BLaER1 treated with 17β-estradiol and CSF1 and Interleukin-3, amounts not matched to agents 10 nM and 100 nM (cell line): ENCODE results near the gene ACBD6.
A peak's percentile ranks its signal among the peaks of the same experiment; 100 is the strongest.

Source experiments
- H3K27ac ChIP-seq, 11 experiments: shearing (Covaris generic); formaldehyde crosslinking; 2 replicates each; pipeline ENCODE4 v1.8.1; 2022
- H3K27me3 ChIP-seq, 11 experiments: shearing (Covaris generic); formaldehyde crosslinking; 2 replicates each; pipeline ENCODE4 v1.8.1; 2022
- H3K36me3 ChIP-seq, 11 experiments: shearing (Covaris generic); formaldehyde crosslinking; 2 replicates each; pipeline ENCODE4 v1.8.1; 2022
- H3K4me1 ChIP-seq, 10 experiments: shearing (Covaris generic); formaldehyde crosslinking; 2 replicates each; pipeline ENCODE4 v1.8.1; 2022
- H3K4me2 ChIP-seq, 11 experiments: shearing (Covaris generic); formaldehyde crosslinking; 2 replicates each; pipeline ENCODE4 v1.8.1; 2022
- H3K4me3 ChIP-seq, 10 experiments: shearing (Covaris generic); formaldehyde crosslinking; 2 replicates each; pipeline ENCODE4 v1.8.1; 2022
- H3K9ac ChIP-seq, 11 experiments: shearing (Covaris generic); formaldehyde crosslinking; 2 replicates each; pipeline ENCODE4 v1.8.1; 2022
- H3K9me3 ChIP-seq, 11 experiments: shearing (Covaris generic); formaldehyde crosslinking; replicated peaks in 1 of 11; 2 replicates each; pipeline ENCODE4 v1.8.1; 2022
- H4K20me1 ChIP-seq, 11 experiments: shearing (Covaris generic); formaldehyde crosslinking; 2 replicates each; pipeline ENCODE4 v1.8.1; 2022
- Cebpa-rat ChIP-seq, 11 experiments: shearing (Covaris generic); IDR thresholded peaks; 2 replicates each; pipeline ENCODE4 v1.8.1; 2022

ACBD6 gene

DNA sequence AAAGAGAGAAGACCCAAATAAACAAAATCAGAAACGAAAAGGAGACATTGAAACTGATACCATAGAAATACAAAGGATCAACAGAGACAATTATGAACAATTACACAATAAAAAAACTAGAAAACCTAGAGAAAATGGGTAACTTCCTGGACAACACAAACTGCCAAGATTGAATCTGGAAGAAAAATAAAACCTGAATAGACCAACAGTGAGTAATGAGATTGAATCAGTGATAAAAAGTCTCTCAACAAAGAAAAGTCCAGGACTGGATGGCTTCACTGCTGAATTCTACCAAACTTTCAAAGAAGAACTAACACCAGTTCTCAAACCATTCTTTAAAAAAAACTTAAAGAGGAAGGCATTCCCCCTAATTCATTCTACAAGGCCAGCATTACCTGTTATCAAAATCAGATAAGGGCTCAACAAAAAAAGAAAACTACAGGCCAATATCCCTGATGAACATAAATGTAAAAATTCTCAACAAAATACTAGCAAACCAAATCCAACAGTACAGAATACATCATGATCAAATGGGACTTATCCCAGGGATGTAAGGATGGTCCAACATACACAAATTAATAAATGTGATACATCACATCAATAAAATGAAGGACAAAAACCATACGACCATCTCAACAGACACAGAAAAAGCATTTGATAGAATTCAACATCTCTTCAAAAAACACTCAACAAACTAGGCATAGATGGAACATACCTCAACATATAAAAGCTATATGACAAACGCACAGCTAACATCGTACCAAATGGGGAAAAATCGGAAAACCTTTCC is 119.9 kb downstream of the ACBD6 start:
- Histone ChIP-seq H3K4me2 (no peak overlapping the region), H3K9ac (no peak overlapping the region)

GRCh38 chr1:180381184-180381580 is 121.2 kb downstream of the ACBD6 start:
- H3K9me3 ChIP-seq: peaks cover 70 to 100% (median 97%) of the 10 kb centered on the region in 11 experiments
- no peaks in the 10 kb centered on the region for H3K4me1 ChIP-seq
- H3K27me3 ChIP-seq: no peaks in the 10 kb centered on the region
- no peak overlapping the region for H3K27ac ChIP-seq
- no peak for TF ChIP-seq Cebpa-rat (IDR thresholded peaks at IDR 0.05)
- H3K4me3 ChIP-seq: no peak overlapping the region
- H3K9ac ChIP-seq: no peak overlapping the region
- H3K36me3 ChIP-seq: peaks cover 35 to 75% (median 64%) of the 10 kb centered on the region in 11 experiments
- peaks cover 0 to 2% (median 0%) of the 10 kb centered on the region in 11 experiments; a peak in 1 of 22 replicates for H4K20me1 ChIP-seq
- no peak overlapping the region for H3K4me2 ChIP-seq

More for the DNA sequence above, 119.9 kb downstream of the ACBD6 start:
- H4K20me1 ChIP-seq: peaks cover 0 to 2% (median 0%) of the 10 kb centered on the region in 11 experiments; a peak in 1 of 22 replicates
- H3K4me3 ChIP-seq: no peak overlapping the region
- peaks cover 40 to 75% (median 62%) of the 10 kb centered on the region in 11 experiments for H3K36me3 ChIP-seq
- no peak overlapping the region for H3K27ac ChIP-seq
- no peaks in the 10 kb centered on the region for H3K4me1 ChIP-seq
- no peaks in the 10 kb centered on the region for H3K27me3 ChIP-seq
- peaks cover 77 to 100% (median 97%) of the 10 kb centered on the region in 11 experiments for H3K9me3 ChIP-seq
- TF ChIP-seq Cebpa-rat (IDR thresholded peaks at IDR 0.05): no peak

DNA sequence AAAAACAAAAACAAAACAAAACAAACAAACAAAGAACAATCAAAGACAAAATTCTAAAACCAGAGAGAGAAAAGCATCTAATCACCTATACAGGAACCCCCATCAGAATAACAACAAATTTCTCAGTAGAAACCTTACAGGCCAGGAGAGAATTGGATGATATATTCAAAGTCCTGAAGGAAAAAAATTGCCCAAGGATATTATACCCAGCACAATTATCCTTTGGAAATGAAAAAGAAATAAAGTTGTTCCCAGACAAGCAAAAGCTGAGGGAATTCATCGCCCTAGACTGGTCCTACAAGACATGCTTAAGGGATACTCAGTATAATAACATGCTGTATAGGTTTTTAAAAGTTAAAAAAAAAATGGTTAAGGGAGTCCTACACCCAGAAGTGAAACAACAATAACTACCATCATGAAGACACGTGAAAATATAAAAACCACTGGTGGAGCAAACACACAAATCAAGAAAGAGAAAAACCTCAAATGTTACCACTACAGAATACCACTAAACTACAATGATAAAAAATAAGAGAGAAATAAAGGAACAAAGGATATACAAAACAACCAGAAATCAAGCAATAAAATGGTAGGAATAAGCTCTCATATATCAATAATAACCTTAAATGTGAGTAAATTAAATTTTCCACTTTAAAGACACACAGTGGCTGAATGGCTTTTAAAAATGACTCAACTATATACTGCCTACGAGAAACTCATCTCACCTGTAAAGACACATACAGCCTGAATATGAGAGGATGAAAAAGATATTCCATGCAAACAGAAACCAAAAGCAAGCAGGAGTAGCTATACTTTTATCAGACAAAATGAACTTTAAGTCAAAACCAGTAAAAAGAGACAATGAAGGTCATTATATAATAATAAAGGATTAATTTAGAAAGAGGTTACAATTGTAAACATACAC is 121.9 kb downstream of the ACBD6 start:
- Histone ChIP-seq H3K27ac (no peak overlapping the region), H3K9ac (no peak overlapping the region), H3K36me3 (peaks cover 30 to 72% (median 59%) of the 10 kb centered on the region in 11 experiments), H4K20me1 (peaks cover 0 to 2% (median 0%) of the 10 kb centered on the region in 11 experiments; a peak in 1 of 22 replicates), H3K9me3 (peaks cover 63 to 96% (median 91%) of the 10 kb centered on the region in 11 experiments), H3K4me1 (no peaks in the 10 kb centered on the region), H3K4me3 (peak overlapping the region in 1 of 10 experiments; percentile 27; a peak in 1 of 20 replicates), H3K4me2 (no peak overlapping the region), H3K27me3 (no peaks in the 10 kb centered on the region)
- no peak for TF ChIP-seq Cebpa-rat (IDR thresholded peaks at IDR 0.05)

DNA sequence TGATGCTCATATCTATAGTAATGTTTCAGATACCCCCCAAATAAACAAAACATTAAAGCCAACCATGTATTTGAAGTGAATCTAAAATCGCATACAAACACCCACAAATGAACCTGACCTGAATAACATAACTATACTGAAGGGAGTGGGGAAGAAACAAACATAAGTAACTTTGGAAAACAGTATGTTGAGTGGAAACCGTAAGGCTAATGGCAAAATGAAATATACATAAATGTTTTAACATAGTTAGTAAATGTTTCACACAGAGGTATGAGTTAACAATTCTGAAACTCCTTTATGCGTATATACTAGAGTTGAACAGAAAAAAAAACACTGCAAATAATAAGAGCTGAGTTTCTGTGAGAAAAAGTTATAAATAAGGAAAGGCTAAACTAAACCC is 125.6 kb downstream of the ACBD6 start:
- no peaks in the 10 kb centered on the region for H3K27me3 ChIP-seq
- TF ChIP-seq Cebpa-rat (IDR thresholded peaks at IDR 0.05): no peak
- no peaks in the 10 kb centered on the region for H3K4me1 ChIP-seq
- no peak overlapping the region for H3K4me2 ChIP-seq
- no peak overlapping the region for H3K9ac ChIP-seq
- peaks cover 22 to 57% (median 43%) of the 10 kb centered on the region in 11 experiments for H3K36me3 ChIP-seq
- no peak overlapping the region for H3K27ac ChIP-seq
- peaks cover 40 to 59% (median 56%) of the 10 kb centered on the region in 11 experiments for H3K9me3 ChIP-seq
- no peak overlapping the region for H3K4me3 ChIP-seq
- peaks cover 0 to 3% (median 0%) of the 10 kb centered on the region in 11 experiments; a peak in 1 of 22 replicates for H4K20me1 ChIP-seq

GRCh38 chr1:180376253-180376652 is 126.1 kb downstream of the ACBD6 start:
- H3K4me2 ChIP-seq: no peak overlapping the region
- H3K4me3 ChIP-seq: no peak overlapping the region
- no peak overlapping the region for H3K27ac ChIP-seq
- peaks cover 35 to 54% (median 51%) of the 10 kb centered on the region in 11 experiments for H3K9me3 ChIP-seq
- peaks cover 0 to 3% (median 0%) of the 10 kb centered on the region in 11 experiments; a peak in 1 of 22 replicates for H4K20me1 ChIP-seq
- peaks cover 22 to 55% (median 40%) of the 10 kb centered on the region in 11 experiments for H3K36me3 ChIP-seq
- no peak overlapping the region for H3K9ac ChIP-seq
- no peaks in the 10 kb centered on the region for H3K4me1 ChIP-seq
- no peak for TF ChIP-seq Cebpa-rat (IDR thresholded peaks at IDR 0.05)
- no peaks in the 10 kb centered on the region for H3K27me3 ChIP-seq

DNA sequence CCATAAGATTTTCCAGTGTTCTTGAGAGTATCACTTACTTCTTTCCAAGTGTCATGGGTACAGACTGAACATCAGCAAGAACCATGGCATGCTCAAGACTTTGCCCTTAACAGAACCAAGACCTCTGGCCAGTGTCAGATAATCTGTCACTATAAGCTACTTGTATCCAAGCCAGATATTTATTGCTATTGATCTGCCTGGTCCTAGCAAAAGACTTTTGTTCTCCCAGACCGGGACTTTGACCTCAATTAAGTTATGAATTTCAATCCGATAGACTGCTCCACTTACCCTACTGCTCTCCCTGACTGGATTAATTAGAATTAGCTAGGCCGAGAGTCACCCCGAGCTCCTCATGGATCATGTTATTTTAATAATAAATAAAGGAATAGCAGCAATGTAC is 129.6 kb downstream of the ACBD6 start:
- H4K20me1 ChIP-seq: peaks cover 0 to 3% (median 0%) of the 10 kb centered on the region in 11 experiments; a peak in 2 of 22 replicates
- no peak overlapping the region for H3K27ac ChIP-seq
- no peaks in the 10 kb centered on the region for H3K4me1 ChIP-seq
- no peak overlapping the region for H3K4me2 ChIP-seq
- no peak for TF ChIP-seq Cebpa-rat (IDR thresholded peaks at IDR 0.05)
- no peak overlapping the region for H3K9ac ChIP-seq
- peaks cover 0 to 40% (median 17%) of the 10 kb centered on the region in 11 experiments; a peak in 17 of 22 replicates for H3K36me3 ChIP-seq
- H3K9me3 ChIP-seq: peaks cover 8 to 26% (median 15%) of the 10 kb centered on the region in 11 experiments; a peak in 21 of 22 replicates
- H3K27me3 ChIP-seq: no peaks in the 10 kb centered on the region
- no peak overlapping the region for H3K4me3 ChIP-seq

GRCh38 chr1:180370597-180370996 is 131.8 kb downstream of the ACBD6 start:
- Histone ChIP-seq H3K9ac (no peak overlapping the region), H3K27ac (no peak overlapping the region), H3K36me3 (peaks cover 0 to 26% (median 0%) of the 10 kb centered on the region in 11 experiments; a peak in 7 of 22 replicates), H3K9me3 (peaks cover 0 to 9% (median 0%) of the 10 kb centered on the region in 11 experiments; a peak in 2 of 22 replicates), H3K27me3 (no peaks in the 10 kb centered on the region), H4K20me1 (peaks cover 0 to 3% (median 0%) of the 10 kb centered on the region in 11 experiments; a peak in 3 of 22 replicates), H3K4me2 (no peak overlapping the region), H3K4me3 (no peak overlapping the region), H3K4me1 (no peaks in the 10 kb centered on the region)
- TF ChIP-seq Cebpa-rat (IDR thresholded peaks at IDR 0.05): no peak

DNA sequence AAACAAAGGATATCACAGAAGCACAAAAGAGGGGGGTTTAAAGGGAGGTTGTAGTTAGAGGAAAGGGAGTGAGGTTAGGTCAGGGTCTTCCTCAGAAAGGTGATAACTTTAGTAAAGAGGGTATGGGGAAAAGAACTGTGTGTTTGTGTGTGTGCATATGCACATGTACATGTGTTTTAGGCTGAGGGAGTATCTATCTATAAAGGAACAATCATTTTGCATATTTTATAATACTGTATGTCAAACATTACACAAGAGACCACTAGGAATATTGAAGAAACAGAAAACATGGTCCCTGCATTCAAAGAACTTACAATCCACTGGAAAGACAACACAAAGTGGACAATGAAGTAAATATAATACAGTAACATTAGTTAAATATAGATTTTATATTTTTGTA is 132.2 kb downstream of the ACBD6 start:
- Histone ChIP-seq H3K36me3 (peaks cover 0 to 26% (median 0%) of the 10 kb centered on the region in 11 experiments; a peak in 6 of 22 replicates), H3K4me1 (no peaks in the 10 kb centered on the region), H3K4me2 (no peak overlapping the region), H3K27ac (no peak overlapping the region), H4K20me1 (peaks cover 0 to 3% (median 0%) of the 10 kb centered on the region in 11 experiments; a peak in 3 of 22 replicates), H3K27me3 (no peaks in the 10 kb centered on the region), H3K9me3 (peaks cover 0 to 9% (median 0%) of the 10 kb centered on the region in 11 experiments; a peak in 2 of 22 replicates), H3K9ac (no peak overlapping the region), H3K4me3 (no peak overlapping the region)
- no peak for TF ChIP-seq Cebpa-rat (IDR thresholded peaks at IDR 0.05)
